Left cardiac atrium (tissue), 4 donors: ENCODE results near the gene NRF1. TPM values are rescaled to one million over a fixed set of nuclear protein-coding genes. Genes with fewer than 3 reads are reported as not detected.

Source experiments
- ATAC-seq, 2 donors: fragments of 200-7000 bp; cut with Tn5 transposase; one replicate each; pipeline ENCODE4 v1.9.1; 2020; ENCODE audit warnings: mild to moderate bottlenecking in 2 of 2, moderate library complexity in 2 of 2
- DNase-seq: peaks from one replicate; pipeline ENCODE4 v3.0.0-alpha.2; 2020
- intact Hi-C, 2 donors: fragments of 100-400 bp; cut with DNase I; formaldehyde crosslinking; loops; one replicate each; pipeline versions ENCODE4 v1.14.1 to v1.15.1; 2022 to 2023
- total RNA-seq, 2 donors: library from RNA; stranded (reverse); fragmentation: NEBNext Ultra II Directional; extraction: Animal tissue kit (Norgen Biotek cat#: 25700); gene quantifications; one replicate each; pipeline ENCODE4 v1.2.1, GENCODE V29; 2021
- donor health status: DM: no; HTN: yes; CAD: no.
- donor health status: DM: no; HTN: yes; CAD: no; lungs with severe emphysema.
- donor health status: DM: yes; HTN: yes; CAD: no.
- donor health status: Dilated cardiomyopathy.

Gene NRF1
- total RNA-seq, 2 donors from 2014 or later, result 10.0 to 15.4 TPM

DNA sequence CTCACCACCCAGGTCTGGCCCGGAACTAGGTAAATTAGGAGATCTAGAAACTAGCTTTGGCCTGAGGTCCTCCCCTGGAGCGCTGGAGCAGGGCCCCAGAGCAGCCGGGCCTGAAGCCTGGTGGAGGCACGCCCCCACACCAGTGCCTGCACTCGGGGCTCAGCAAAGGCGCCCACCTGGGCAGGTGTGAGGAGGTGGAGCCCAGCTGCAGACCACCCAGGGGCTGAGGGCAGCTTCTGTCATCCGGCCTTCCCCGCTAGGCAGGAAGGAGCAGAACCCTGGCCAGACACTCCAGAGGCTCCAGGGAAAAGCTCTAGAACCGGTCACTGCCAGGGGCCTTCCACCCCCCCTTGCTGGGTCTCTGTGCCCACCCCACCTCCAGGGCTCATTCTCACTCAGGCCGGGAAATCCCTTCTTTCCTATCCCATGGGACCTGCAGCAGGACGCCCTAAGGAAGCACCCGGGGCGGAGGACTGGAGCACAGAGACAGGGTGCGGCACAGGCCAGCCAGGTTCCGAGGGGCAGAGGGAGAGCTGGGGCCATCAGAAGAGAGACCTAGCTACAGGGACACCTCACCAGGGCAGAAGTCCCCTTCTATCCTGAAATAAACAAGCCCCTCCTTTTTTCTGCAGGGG is 161.2 kb downstream of the NRF1 start:
- DNase-seq, result no peak
- intact Hi-C loops, result no loop called here
- ATAC-seq, result no peak

- DNase-seq, result no peak
- intact Hi-C loops, result no loop called here
- ATAC-seq, result no peak
Observed at GRCh38 chr7:129773328-129773731, 161.8 kb downstream of the NRF1 start.

- ATAC-seq, result no peak
- DNase-seq, result no peak
- intact Hi-C loops, result no loop called here
Observed at GRCh38 chr7:129773871-129774270, 162.4 kb downstream of the NRF1 start.

- ATAC-seq, result no peak
- intact Hi-C loops, result no loop called here
- DNase-seq, result no peak
Observed at GRCh38 chr7:129774359-129774758, 162.8 kb downstream of the NRF1 start.

GRCh38 chr7:129774871-129775694 is 163.6 kb downstream of the NRF1 start:
- intact Hi-C loops, result no loop called here
- DNase-seq, result no peak
- no peak for ATAC-seq

DNA sequence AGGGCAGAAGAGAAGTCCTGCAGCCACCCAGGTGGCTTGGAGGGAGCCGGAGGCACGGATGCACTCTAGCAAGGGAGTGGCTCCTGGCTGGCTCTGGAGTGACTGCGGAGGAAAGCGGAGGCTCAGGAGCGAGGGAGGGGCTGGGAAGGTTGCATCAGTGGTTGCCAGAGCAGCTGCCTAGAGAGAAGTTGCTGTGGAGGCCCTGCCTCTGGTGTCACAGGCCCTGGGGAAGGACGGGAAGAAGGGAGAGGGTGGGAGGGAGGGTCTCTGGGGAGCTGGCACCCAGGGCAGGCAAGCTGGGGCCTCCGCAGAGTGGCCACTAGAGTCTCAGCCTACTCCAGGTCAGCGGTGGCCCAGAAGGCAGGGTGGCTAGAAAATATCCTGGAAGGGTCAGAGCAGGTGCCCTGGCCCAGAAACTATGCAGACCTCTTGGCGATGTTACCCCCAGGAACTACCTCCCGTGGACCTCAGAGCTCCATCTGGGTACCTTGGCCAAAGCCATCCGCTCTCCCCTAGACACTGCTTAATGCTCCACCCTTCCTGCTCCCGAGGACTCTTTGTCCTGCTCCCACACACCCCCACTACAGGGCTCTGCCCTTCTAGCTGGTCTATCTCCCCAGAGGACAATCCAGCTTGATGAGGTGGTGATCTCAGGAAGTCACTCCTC is 164.3 kb downstream of the NRF1 start:
- intact Hi-C loops, result no loop called here
- DNase-seq, result no peak
- ATAC-seq, result no peak

DNA sequence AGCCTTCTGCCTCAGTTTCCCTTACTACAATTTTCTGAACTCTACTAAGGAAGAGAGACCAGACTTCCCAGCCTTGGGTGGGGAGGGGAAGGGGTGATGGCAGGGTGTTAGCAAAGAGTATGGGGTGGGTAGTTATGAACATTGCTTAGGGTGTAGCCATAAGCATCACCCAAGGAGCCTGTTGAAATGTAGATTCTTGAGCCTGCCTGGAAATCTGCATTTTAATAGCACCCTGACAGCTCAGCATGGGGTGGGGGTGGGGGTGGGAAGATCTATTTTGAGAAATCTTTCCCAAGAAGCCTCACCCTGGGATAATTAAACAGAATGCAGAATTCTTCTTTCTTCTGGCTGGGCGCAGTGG is 164.8 kb downstream of the NRF1 start:
- intact Hi-C loops, result no loop called here

DNA sequence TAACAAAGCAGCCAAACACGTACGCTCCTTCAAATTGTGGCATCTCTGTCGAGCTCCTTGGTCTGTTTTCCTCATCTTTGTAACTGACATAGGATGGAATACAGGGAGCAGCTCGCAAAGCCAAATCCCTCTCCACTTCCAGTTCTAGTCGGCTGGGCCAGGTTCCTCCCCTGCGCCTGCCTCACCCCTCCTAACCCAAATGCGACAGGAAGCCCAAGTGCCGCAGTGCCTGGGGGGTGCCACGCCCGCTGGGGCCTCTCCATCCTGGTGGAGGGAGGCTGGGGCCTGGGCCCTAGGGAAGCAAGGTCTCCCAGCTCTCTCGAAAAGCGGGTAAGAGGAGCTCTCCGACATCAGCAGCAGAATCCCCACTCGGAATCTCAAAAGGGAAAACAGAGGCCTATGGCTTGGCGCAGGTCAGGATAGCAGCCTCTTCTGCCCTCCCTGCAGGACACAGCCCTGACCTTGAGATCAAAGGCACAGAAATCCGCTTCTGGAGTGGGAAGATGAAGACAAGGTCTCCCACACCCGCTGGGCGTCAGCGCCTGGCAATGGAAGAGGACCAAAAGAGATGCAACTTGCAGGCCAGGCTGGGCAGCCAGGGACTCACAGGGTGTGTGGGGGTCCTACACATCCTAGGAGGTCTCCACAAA is 165.8 kb downstream of the NRF1 start:
- no peak for DNase-seq
- intact Hi-C loops, result no loop called here
- ATAC-seq, result no peak

More for the DNA sequence above, 164.8 kb downstream of the NRF1 start:
- ATAC-seq (no peak), DNase-seq (no peak)

GRCh38 chr7:129777993-129778769 is 166.7 kb downstream of the NRF1 start:
- no peak for DNase-seq
- intact Hi-C loops, result no loop called here
- ATAC-seq, result no peak

DNA sequence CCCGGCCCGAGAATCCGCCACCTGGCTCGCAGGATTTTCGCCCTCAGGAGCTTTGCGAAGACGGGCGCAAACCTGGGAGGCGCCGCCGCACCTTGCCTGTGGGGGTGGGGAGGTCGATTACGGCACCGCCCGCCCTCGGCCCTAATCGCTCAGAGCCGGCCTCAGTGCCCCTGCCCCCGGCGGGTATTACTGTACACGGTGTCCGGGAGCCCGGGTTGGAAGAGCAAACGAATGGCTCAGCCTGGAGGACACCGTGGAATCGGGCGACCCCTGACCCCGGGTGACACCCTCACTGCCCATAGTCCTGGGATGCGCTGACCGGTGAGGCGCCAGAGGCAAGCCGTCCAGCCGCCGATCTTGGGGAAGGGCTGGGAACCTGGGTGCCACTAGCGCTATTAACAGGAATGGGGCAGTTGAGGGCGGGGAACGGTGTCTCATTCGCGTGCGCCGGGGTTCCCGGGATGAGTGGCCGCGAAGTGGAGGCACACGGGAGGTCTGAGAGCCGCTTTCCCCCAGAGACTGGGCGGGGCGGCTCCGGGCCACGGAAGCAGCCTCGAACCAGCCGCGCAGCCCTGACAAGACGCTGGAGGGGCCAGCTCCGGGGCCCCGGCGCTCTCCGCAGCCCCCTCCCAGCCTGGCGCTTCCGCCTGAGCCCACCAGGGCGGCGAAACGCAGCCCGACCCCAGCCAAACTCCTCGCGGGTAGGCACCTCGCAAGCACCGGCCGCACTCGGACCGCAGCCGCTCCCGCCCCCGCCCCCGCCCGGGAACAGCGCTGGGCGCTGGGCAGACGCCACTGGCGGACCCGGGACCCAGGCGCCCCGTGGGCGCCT is 167.5 kb downstream of the NRF1 start:
- ATAC-seq (no peak), DNase-seq (no peak)
- intact Hi-C loops, result no loop called here

GRCh38 chr7:129779602-129780256 is 168.2 kb downstream of the NRF1 start:
- DNase-seq (no peak), ATAC-seq (peak; percentile 15 to 35)
- intact Hi-C loops, result no loop called here

DNA sequence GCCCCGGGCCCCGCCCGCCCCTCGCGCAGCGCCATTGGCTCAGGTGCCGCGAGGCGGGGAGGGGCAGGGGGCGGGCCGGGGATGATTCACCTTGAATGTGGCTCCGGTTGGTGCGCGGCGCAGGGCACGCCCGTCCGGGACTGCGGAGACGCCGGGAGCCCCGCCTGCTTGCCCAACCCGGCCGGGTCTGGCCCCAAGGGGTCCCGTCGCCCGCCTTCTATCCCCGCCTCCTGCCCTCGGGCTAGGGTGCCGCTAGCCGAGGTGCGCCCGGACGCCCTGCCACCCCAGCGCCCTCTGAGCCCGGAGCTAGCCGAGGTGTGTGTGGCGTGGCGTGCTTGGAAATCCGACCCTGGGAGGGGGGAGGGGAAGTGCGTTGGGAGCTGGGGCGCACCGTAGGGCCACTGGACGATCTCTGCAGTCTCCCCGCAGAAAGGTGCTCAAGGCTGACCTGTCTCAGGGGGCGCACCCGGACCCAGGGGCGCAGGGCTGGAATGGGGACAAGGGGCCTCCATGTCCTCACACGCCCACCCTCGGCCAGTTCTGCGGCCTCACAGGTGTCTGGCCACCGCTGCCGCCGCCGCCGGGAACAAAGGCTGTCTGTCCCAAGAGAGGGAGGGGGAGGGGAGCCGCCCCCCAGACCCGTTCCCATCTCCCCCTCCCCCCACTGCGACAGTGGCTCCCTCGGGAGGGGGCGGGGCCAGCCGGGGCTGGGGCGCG is 168.9 kb downstream of the NRF1 start:
- DNase-seq, result peak; percentile 49
- intact Hi-C loops, result no loop called here
- peak; percentile 35 to 84 for ATAC-seq

DNA sequence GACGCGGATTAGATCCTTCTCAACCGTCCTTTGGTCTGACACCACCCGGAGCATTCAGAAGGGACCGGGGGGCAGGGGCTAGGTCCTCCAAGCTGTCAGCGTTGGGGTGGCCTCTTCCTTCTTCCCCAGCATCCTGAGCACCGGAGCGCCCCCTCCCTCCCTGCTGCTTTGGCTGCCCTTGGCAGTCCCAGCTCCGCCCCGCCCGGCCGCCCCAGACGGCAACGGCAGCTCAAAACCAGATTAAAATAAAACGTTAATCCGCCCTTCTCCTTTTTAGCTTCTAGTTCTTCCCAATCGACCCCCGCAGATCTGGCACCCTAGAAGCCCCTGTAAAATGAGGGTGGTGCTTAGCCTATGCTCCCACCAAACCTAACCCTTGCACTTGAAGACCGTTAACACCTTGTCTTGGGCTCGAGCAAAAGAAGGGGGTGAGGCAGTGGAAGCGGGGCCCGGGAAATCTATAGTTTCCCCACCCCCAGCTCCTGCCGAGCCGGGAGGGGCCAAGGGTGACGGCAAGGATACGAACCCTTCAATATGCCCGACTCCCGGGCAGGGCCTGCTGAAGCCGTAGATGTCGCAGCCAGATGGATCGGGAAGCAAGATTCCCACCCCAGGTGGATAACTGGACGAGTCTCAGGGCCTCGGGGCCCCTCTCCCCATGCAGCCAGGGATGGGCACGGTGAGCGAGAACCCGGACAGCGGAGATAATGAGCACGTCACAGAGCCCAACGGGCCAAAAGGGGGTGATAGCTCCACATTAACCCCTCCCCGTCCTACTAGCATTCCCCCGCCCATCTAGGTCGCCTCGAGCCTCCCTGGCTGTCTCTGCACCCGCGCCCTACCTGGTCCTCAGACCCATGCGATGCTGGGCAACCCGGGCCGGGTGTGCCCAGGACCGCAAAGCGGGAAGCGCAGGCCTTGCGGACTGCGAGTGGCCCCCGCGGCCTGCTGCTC is 169.7 kb downstream of the NRF1 start:
- intact Hi-C loops, result no loop called here
- no peak for DNase-seq

GRCh38 chr7:129781928-129782817 is 170.7 kb downstream of the NRF1 start:
- DNase-seq (no peak), ATAC-seq (no peak)
- intact Hi-C loops, result no loop called here

More for the DNA sequence above, 169.7 kb downstream of the NRF1 start:
- ATAC-seq, result no peak
